Measurements from ENCODE around the gene ABCG1.

ABCG1 gene

GRCh38 chr21:42320791-42321190 is 101.9 kb downstream of the ABCG1 start:
- H3K9me3 ChIP-seq (replicated peaks in 1 of 2; ENCODE audit: control insufficient read depth in 2 of 2, insufficient read depth in 1 of 2, low read depth in 1 of 2, low read length in 2 of 2), result no peaks in the 10 kb centered on the region
- no peak overlapping the region for H2BK15ac ChIP-seq (ENCODE audit: low read length)
- no CpG with 5 or more reads among the region's 8 CpGs for WGBS, 2 donors (ENCODE audit: extremely low coverage in 2 of 2, insufficient read length in 2 of 2, insufficient replicate concordance in 1 of 2)
- no peak for DNase-seq (ENCODE audit: low spot score)
- H3K27me3 ChIP-seq (ENCODE audit: control insufficient read depth in 3 of 3, insufficient read depth in 3 of 3, low read depth in 1 of 3, low read length in 3 of 3), result no peaks in the 10 kb centered on the region
- no peak overlapping the region for H3K23ac ChIP-seq (ENCODE audit: low read depth, low read length, poor library complexity)
- no peak overlapping the region for H3K9ac ChIP-seq (ENCODE audit: low read depth, low read length, poor library complexity)
- no peak overlapping the region for H4K91ac ChIP-seq (ENCODE audit: low read depth, low read length, poor library complexity)
- no peaks in the 10 kb centered on the region for H3K79me1 ChIP-seq (ENCODE audit: low read depth, low read length)
- no peak overlapping the region for H2BK120ac ChIP-seq (ENCODE audit: low read depth, low read length)
- H3K36me3 ChIP-seq (replicated peaks in 1 of 2; ENCODE audit: control insufficient read depth in 2 of 2, insufficient read depth in 2 of 2, low read length in 2 of 2), result no peaks in the 10 kb centered on the region
- H3K4me3 ChIP-seq (ENCODE audit: low read length in 2 of 2), result no peak overlapping the region
- H3K27ac ChIP-seq (replicated peaks; ENCODE audit: low read length), result no peak overlapping the region
- no peak overlapping the region for H4K8ac ChIP-seq (ENCODE audit: low read depth, low read length)
- no peak overlapping the region for H2BK12ac ChIP-seq (ENCODE audit: low read length)
- peaks cover 0 to 3% of the 10 kb centered on the region in 2 donors for H3K4me1 ChIP-seq (ENCODE audit: control insufficient read depth in 2 of 2, insufficient read depth in 1 of 2, low read depth in 1 of 2, low read length in 2 of 2)
- no peak overlapping the region for H3K4me2 ChIP-seq (ENCODE audit: insufficient read depth, low read length, poor library complexity, severe bottlenecking)
- H2AFZ ChIP-seq (ENCODE audit: low read length), result no peak overlapping the region
- no peak overlapping the region for H3K18ac ChIP-seq (ENCODE audit: low read length)
- no peak overlapping the region for H2BK5ac ChIP-seq (ENCODE audit: low read length)
- no peak overlapping the region for H3K14ac ChIP-seq (ENCODE audit: low read length)
- no peak overlapping the region for H3K4ac ChIP-seq (ENCODE audit: low read length)
- H2AK5ac ChIP-seq (ENCODE audit: low read depth, low read length), result no peak overlapping the region

DNA sequence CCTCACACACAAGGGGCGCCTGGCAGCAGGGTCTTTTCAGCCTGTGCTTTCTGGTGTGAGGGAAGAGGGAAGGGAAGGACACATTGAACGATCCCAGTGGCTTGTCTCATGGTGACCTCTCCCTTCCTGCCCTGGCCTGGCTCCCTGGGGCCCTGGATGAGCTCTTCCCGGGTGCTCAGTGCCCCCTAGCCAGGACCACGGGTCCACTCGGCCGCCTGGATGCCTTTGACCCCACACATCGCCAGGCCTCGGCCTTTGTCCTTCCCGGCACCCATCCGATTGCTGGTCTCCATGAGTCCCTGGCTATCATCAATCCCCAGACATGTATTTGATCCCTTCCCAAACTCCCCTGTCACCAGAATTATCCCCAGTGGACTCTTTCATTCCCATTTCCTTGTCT is 102.3 kb downstream of the ABCG1 start:
- Histone ChIP-seq H3K4me2 (ENCODE audit: insufficient read depth, low read length, poor library complexity, severe bottlenecking) (no peak overlapping the region), H3K4ac (ENCODE audit: low read length) (no peak overlapping the region), H2BK12ac (ENCODE audit: low read length) (no peak overlapping the region), H3K27ac (replicated peaks; ENCODE audit: low read length) (no peak overlapping the region), H2AFZ (ENCODE audit: low read length) (no peak overlapping the region), H3K9ac (ENCODE audit: low read depth, low read length, poor library complexity) (no peak overlapping the region), H3K4me3 (ENCODE audit: low read length in 2 of 2) (no peak overlapping the region), H3K79me1 (ENCODE audit: low read depth, low read length) (no peaks in the 10 kb centered on the region), H4K8ac (ENCODE audit: low read depth, low read length) (no peak overlapping the region), H3K18ac (ENCODE audit: low read length) (no peak overlapping the region), H3K9me3 (replicated peaks in 1 of 2; ENCODE audit: control insufficient read depth in 2 of 2, insufficient read depth in 1 of 2, low read depth in 1 of 2, low read length in 2 of 2) (no peaks in the 10 kb centered on the region), H3K14ac (ENCODE audit: low read length) (no peak overlapping the region), H4K91ac (ENCODE audit: low read depth, low read length, poor library complexity) (no peak overlapping the region), H2BK5ac (ENCODE audit: low read length) (no peak overlapping the region), H3K23ac (ENCODE audit: low read depth, low read length, poor library complexity) (no peak overlapping the region), H2BK15ac (ENCODE audit: low read length) (no peak overlapping the region), H2BK120ac (ENCODE audit: low read depth, low read length) (no peak overlapping the region), H3K36me3 (replicated peaks in 1 of 2; ENCODE audit: control insufficient read depth in 2 of 2, insufficient read depth in 2 of 2, low read length in 2 of 2) (no peaks in the 10 kb centered on the region), H3K4me1 (ENCODE audit: control insufficient read depth in 2 of 2, insufficient read depth in 1 of 2, low read depth in 1 of 2, low read length in 2 of 2) (peaks cover 0 to 3% of the 10 kb centered on the region in 2 donors), H2AK5ac (ENCODE audit: low read depth, low read length) (no peak overlapping the region), H3K27me3 (ENCODE audit: control insufficient read depth in 3 of 3, insufficient read depth in 3 of 3, low read depth in 1 of 3, low read length in 3 of 3) (no peaks in the 10 kb centered on the region)
- DNase-seq (ENCODE audit: low spot score), result no peak
- WGBS, 2 donors (ENCODE audit: extremely low coverage in 2 of 2, insufficient read length in 2 of 2, insufficient replicate concordance in 1 of 2), result no CpG with 5 or more reads among the region's 10 CpGs

DNA sequence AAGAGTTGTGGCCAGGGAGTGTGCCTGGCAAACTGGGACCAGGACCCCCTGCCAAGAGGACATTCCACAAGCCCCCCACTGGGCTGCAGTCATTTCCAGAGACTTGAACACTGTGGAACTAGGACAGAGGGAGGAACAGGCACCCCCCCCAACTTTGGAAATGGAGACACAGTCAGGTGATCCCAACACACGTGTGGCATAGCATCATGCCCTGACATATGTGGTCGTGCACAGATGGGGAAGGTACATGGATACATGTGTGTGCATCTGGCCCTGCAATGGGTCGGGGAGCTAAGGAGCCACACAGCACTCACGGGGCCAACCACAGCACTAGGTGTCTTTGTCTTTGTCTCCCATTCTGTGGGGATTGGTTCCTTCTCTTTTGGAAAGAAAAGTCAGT is 102.9 kb downstream of the ABCG1 start:
- Histone ChIP-seq H4K8ac (ENCODE audit: low read depth, low read length) (no peak overlapping the region), H3K27me3 (ENCODE audit: control insufficient read depth in 3 of 3, insufficient read depth in 3 of 3, low read depth in 1 of 3, low read length in 3 of 3) (no peaks in the 10 kb centered on the region), H3K79me1 (ENCODE audit: low read depth, low read length) (no peaks in the 10 kb centered on the region), H3K4me3 (ENCODE audit: low read length in 2 of 2) (no peak overlapping the region), H3K4me2 (ENCODE audit: insufficient read depth, low read length, poor library complexity, severe bottlenecking) (no peak overlapping the region), H3K9me3 (replicated peaks in 1 of 2; ENCODE audit: control insufficient read depth in 2 of 2, insufficient read depth in 1 of 2, low read depth in 1 of 2, low read length in 2 of 2) (no peaks in the 10 kb centered on the region), H3K18ac (ENCODE audit: low read length) (no peak overlapping the region), H3K23ac (ENCODE audit: low read depth, low read length, poor library complexity) (no peak overlapping the region), H2BK120ac (ENCODE audit: low read depth, low read length) (no peak overlapping the region), H2AK5ac (ENCODE audit: low read depth, low read length) (no peak overlapping the region), H2AFZ (ENCODE audit: low read length) (no peak overlapping the region), H2BK15ac (ENCODE audit: low read length) (no peak overlapping the region), H2BK12ac (ENCODE audit: low read length) (no peak overlapping the region), H3K36me3 (replicated peaks in 1 of 2; ENCODE audit: control insufficient read depth in 2 of 2, insufficient read depth in 2 of 2, low read length in 2 of 2) (no peaks in the 10 kb centered on the region), H3K4ac (ENCODE audit: low read length) (no peak overlapping the region), H3K27ac (replicated peaks; ENCODE audit: low read length) (no peak overlapping the region), H4K91ac (ENCODE audit: low read depth, low read length, poor library complexity) (no peak overlapping the region), H3K9ac (ENCODE audit: low read depth, low read length, poor library complexity) (no peak overlapping the region), H2BK5ac (ENCODE audit: low read length) (no peak overlapping the region), H3K14ac (ENCODE audit: low read length) (peak overlapping the region; percentile 11), H3K4me1 (ENCODE audit: control insufficient read depth in 2 of 2, insufficient read depth in 1 of 2, low read depth in 1 of 2, low read length in 2 of 2) (peaks cover 0 to 2% of the 10 kb centered on the region in 2 donors)
- no peak for DNase-seq (ENCODE audit: low spot score)
- no CpG with 5 or more reads among the region's 4 CpGs for WGBS, 2 donors (ENCODE audit: extremely low coverage in 2 of 2, insufficient read length in 2 of 2, insufficient replicate concordance in 1 of 2)

GRCh38 chr21:42324896-42325295 is 106.0 kb downstream of the ABCG1 start:
- Histone ChIP-seq H3K23ac (ENCODE audit: low read depth, low read length, poor library complexity) (no peak overlapping the region), H3K9me3 (replicated peaks in 1 of 2; ENCODE audit: control insufficient read depth in 2 of 2, insufficient read depth in 1 of 2, low read depth in 1 of 2, low read length in 2 of 2) (no peaks in the 10 kb centered on the region), H3K79me1 (ENCODE audit: low read depth, low read length) (no peaks in the 10 kb centered on the region), H3K4me2 (ENCODE audit: insufficient read depth, low read length, poor library complexity, severe bottlenecking) (no peak overlapping the region), H3K14ac (ENCODE audit: low read length) (no peak overlapping the region), H2BK12ac (ENCODE audit: low read length) (no peak overlapping the region), H3K27me3 (ENCODE audit: control insufficient read depth in 3 of 3, insufficient read depth in 3 of 3, low read depth in 1 of 3, low read length in 3 of 3) (no peaks in the 10 kb centered on the region), H2AFZ (ENCODE audit: low read length) (no peak overlapping the region), H2BK15ac (ENCODE audit: low read length) (no peak overlapping the region), H4K8ac (ENCODE audit: low read depth, low read length) (no peak overlapping the region), H3K4ac (ENCODE audit: low read length) (no peak overlapping the region), H4K91ac (ENCODE audit: low read depth, low read length, poor library complexity) (no peak overlapping the region), H3K27ac (replicated peaks; ENCODE audit: low read length) (no peak overlapping the region), H3K18ac (ENCODE audit: low read length) (no peak overlapping the region), H3K9ac (ENCODE audit: low read depth, low read length, poor library complexity) (no peak overlapping the region), H2AK5ac (ENCODE audit: low read depth, low read length) (no peak overlapping the region), H3K4me3 (ENCODE audit: low read length in 2 of 2) (no peak overlapping the region), H2BK5ac (ENCODE audit: low read length) (no peak overlapping the region), H2BK120ac (ENCODE audit: low read depth, low read length) (no peak overlapping the region), H3K4me1 (ENCODE audit: control insufficient read depth in 2 of 2, insufficient read depth in 1 of 2, low read depth in 1 of 2, low read length in 2 of 2) (no peaks in the 10 kb centered on the region), H3K36me3 (replicated peaks in 1 of 2; ENCODE audit: control insufficient read depth in 2 of 2, insufficient read depth in 2 of 2, low read length in 2 of 2) (no peaks in the 10 kb centered on the region)
- no CpG with 5 or more reads among the region's 6 CpGs for WGBS, 2 donors (ENCODE audit: extremely low coverage in 2 of 2, insufficient read length in 2 of 2, insufficient replicate concordance in 1 of 2)
- DNase-seq (ENCODE audit: low spot score), result no peak

All from neuronal stem cell (in vitro differentiated cells).